GM18951 (cell line): ENCODE results near the gene PPM1D.
"Not testable (repeated sequence)": the region's sequence is repeated elsewhere in the genome, so short reads cannot be mapped to it uniquely, and the experiment has no call there.

Experiments used
- POLR2A ChIP-seq: IDR thresholded peaks from 4 replicates; pipeline ENCODE4 v1.6.1; 2011; ENCODE audit warnings: mild to moderate bottlenecking; ENCODE audit not compliant: insufficient read length, insufficient read depth; ENCODE audit errors: extremely low read depth
- in situ Hi-C: fragments of 300-500 bp; cut with MboI; formaldehyde crosslinking; loops from one replicate; pipeline ENCODE4 v1.12.0; 2022; ENCODE audit warnings: low sequenced_read_pairs, mixed read lengths, inconsistent platforms; ENCODE audit not compliant: unreplicated experiment

PPM1D gene

GRCh38 chr17:60599620-60600489 lies at the start of gene PPM1D:
Gene PPM1D (plus strand): TSS chr17:60600193. CDS start chr17:60600415, 222 bp downstream.
- in situ Hi-C loops: no loop called here
- peak; percentile 93 for TF ChIP-seq POLR2A

GRCh38 chr17:60552255-60552654 lies 47.7 kb upstream of the PPM1D start:
- in situ Hi-C loops: not testable (repeated sequence)

- no peak for TF ChIP-seq POLR2A
- in situ Hi-C loops: no loop called here
Observed at GRCh38 chr17:60554377-60554788, 45.6 kb upstream of the PPM1D start.

- in situ Hi-C loops: no loop called here
- no peak for TF ChIP-seq POLR2A
Observed at GRCh38 chr17:60555786-60556185, 44.2 kb upstream of the PPM1D start.

- TF ChIP-seq POLR2A: no peak
- in situ Hi-C loops: no loop called here
Observed at GRCh38 chr17:60557805-60558204, 42.2 kb upstream of the PPM1D start.

GRCh38 chr17:60559659-60559994 lies 40.4 kb upstream of the PPM1D start:
- in situ Hi-C loops: no loop called here
- TF ChIP-seq POLR2A: no peak

- in situ Hi-C loops: no loop called here
- TF ChIP-seq POLR2A: no peak
Observed at GRCh38 chr17:60559995-60560859, 39.8 kb upstream of the PPM1D start.

- in situ Hi-C loops: no loop called here
- no peak for TF ChIP-seq POLR2A
Observed at GRCh38 chr17:60560860-60561257, 39.1 kb upstream of the PPM1D start.

- in situ Hi-C loops: no loop called here
Observed at GRCh38 chr17:60562421-60562820, 37.6 kb upstream of the PPM1D start.

GRCh38 chr17:60563743-60564142 lies 36.2 kb upstream of the PPM1D start:
- in situ Hi-C loops: no loop called here
- TF ChIP-seq POLR2A: no peak

More at GRCh38 chr17:60562421-60562820, 37.6 kb upstream of the PPM1D start:
- no peak for TF ChIP-seq POLR2A

GRCh38 chr17:60565233-60565632 lies 34.8 kb upstream of the PPM1D start:
- no peak for TF ChIP-seq POLR2A
- in situ Hi-C loops: no loop called here

GRCh38 chr17:60573236-60574051 lies 26.5 kb upstream of the PPM1D start:
- in situ Hi-C loops: no loop called here
- TF ChIP-seq POLR2A: no peak
